GM13977 (cell line): ENCODE measurements around the gene TCERG1L.

Source experiments
- DNase-seq: peaks from one replicate; pipeline ENCODE4 v3.0.0; 2012; ENCODE audit warnings: low spot score
- in situ Hi-C: fragments of 300-500 bp; cut with MboI; formaldehyde crosslinking; loops from one replicate; pipeline ENCODE4 v1.12.0; 2022; ENCODE audit warnings: low sequenced_read_pairs, low pct_unique_long_range_greater_than_20kb, mixed read lengths, inconsistent platforms; ENCODE audit not compliant: unreplicated experiment
- TF ChIP-seq, protein P1 (sequence below): IDR thresholded peaks from 2 replicates; pipeline ENCODE4 v1.5.1; 2012; ENCODE audit warnings: mild to moderate bottlenecking, control low read depth; ENCODE audit not compliant: insufficient read depth; ENCODE audit errors: extremely low read depth, missing control alignments

The TCERG1L gene

DNA sequence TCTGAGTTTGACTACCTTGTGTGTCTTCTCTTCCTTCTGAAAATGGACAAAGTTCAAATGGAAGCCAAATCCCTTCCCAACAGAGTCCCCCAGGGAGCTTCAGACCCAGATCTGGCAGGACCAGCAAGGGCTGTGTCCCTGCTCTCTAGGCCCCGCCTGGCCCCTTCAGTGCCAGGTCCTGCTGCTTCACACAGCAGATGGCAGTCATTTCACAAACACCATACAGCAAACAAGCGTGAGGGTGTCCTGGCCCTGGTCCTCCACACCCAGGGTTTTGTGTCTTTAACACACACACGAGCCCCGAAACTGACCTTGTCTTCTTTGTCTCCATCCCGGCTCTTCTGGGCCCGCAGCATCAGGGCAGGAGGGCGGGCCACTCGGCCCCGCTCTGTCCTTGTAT lies 145.0 kb downstream of the TCERG1L start:
- in situ Hi-C loops = no loop called here
- DNase-seq = no peak
- TF ChIP-seq, protein P1, sequence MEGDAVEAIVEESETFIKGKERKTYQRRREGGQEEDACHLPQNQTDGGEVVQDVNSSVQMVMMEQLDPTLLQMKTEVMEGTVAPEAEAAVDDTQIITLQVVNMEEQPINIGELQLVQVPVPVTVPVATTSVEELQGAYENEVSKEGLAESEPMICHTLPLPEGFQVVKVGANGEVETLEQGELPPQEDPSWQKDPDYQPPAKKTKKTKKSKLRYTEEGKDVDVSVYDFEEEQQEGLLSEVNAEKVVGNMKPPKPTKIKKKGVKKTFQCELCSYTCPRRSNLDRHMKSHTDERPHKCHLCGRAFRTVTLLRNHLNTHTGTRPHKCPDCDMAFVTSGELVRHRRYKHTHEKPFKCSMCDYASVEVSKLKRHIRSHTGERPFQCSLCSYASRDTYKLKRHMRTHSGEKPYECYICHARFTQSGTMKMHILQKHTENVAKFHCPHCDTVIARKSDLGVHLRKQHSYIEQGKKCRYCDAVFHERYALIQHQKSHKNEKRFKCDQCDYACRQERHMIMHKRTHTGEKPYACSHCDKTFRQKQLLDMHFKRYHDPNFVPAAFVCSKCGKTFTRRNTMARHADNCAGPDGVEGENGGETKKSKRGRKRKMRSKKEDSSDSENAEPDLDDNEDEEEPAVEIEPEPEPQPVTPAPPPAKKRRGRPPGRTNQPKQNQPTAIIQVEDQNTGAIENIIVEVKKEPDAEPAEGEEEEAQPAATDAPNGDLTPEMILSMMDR = no peak

GRCh38 chr10:131165092-131165491 lies 146.4 kb downstream of the TCERG1L start:
- in situ Hi-C loops = no loop called here
- DNase-seq = no peak
- TF ChIP-seq, protein P1 = no peak

DNA sequence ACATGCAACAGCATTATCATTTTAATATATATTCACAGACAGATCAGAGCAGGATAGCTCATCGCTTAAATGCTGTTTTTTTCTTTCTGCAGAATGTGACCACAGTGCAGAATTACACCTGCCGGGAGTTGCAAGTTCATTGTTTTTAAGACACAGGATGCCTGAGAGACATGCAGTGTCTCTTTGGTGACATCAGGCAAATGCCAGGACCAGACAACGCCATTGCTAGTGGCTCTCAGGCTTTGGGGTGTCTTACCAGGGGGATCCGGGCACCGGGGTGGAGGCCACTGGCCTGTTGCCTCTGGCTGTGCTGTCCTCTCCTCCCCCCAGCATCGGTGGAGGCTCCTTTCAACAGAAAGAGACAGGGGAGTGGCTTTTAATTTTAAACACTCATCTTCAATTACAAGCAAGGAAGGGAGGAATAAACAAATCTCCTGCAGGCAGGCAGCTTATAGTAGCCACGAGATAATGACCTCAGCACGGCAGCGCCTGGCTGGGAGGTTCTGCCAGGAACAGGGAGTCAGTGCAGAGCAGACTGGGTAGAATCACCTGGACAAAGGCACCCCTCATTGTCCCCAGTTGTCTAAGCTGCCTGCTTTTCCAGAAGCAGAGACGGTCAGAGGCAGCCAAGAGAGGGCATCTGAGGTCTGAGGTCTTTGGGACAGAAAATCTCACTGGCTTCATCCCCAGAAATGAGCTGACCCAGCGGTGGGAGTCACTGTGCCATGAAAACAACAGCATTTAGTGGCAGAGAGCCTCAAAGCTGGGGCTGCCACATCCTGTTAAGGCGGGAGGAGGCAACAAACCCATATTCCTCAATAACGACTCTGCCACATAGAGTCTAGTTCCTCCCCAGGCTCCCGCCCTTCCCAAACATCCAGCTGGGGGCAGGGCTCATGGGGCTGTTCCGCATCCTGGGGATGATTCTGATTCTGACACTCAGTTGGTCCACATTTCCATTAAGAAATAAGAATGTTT lies 148.4 kb downstream of the TCERG1L start:
- no peak for DNase-seq
- TF ChIP-seq, protein P1 = no peak
- in situ Hi-C loops = no loop called here

- in situ Hi-C loops = no loop called here
- TF ChIP-seq, protein P1 = no peak
- DNase-seq = no peak
Measured at GRCh38 chr10:131162211-131162610, 149.3 kb downstream of the TCERG1L start.

- TF ChIP-seq, protein P1 = no peak
- DNase-seq = no peak
- in situ Hi-C loops = no loop called here
Measured at GRCh38 chr10:131161087-131161486, 150.4 kb downstream of the TCERG1L start.

GRCh38 chr10:131160219-131160875 lies 151.2 kb downstream of the TCERG1L start:
- DNase-seq = no peak
- in situ Hi-C loops = no loop called here
- TF ChIP-seq, protein P1 = no peak
